Embryonic facial prominence (tissue), 1 donor: ENCODE measurements around the gene HMBS.

Source experiments
- DNase-seq: peaks from one replicate; pipeline ENCODE4 v3.0.0-alpha.2; 2016; ENCODE audit errors: extremely low spot score

The HMBS gene

DNA sequence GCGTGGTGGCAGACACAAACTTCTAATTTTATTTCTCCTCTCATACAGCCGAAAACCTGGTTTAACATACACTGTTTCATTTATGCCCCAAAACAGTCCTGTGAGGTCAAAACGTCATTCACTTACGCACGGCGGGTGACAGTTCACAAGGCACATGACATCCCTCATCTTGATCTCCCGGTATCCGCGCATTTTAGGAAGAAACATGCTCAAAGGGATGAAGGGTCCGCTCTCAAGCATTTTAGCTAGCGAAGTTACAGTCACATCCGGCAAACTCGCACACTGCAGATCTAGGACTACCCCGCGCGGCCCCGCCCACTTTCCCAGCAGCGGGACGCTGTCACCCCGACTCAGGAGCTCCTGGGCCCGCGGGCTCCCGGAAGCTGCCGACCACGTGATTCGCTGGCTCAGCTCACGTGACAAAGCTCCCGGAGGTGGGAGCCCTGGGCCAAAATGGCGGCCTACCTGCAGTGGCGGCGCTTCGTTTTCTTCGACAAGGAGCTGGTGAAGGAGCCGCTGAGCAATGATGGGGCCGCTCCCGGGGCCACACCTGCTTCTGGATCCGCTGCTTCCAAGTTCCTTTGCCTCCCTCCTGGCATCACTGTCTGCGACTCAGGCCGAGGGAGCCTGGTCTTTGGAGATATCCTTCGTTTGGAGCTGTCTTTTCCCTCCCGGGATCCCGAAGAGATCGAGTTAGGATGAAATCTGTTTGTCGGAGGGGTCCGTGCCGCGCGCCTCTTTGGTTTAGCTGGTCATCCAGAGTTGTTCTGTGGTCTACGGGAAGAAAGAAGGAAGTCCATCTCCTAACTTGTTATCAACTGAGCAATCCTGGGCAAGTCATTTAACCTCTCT, 17.1 kb upstream of the HMBS start, which contains the start of gene VPS11:
Gene VPS11, plus strand, starts transcription at position 448 of the 852 bp plus-strand sequence. Its CDS starts 6 bp downstream, at position 454.
- DNase-seq = peak; percentile 94

DNA sequence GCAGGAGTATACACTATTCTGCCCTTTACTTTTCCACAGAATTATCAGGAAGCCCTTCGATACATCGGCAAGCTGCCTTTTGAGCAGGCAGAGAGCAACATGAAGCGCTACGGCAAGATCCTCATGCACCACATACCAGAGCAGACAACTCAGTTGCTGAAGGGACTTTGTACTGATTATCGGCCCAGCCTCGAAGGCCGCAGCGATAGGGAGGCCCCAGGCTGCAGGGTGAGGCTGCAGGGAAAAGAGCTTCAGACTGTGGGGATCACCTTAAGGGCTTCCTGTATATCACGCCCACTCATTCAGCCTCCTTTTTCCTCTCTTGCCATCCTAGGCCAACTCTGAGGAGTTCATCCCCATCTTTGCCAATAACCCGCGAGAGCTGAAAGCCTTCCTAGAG, 6.8 kb upstream of the HMBS start:
- DNase-seq = no peak

DNA sequence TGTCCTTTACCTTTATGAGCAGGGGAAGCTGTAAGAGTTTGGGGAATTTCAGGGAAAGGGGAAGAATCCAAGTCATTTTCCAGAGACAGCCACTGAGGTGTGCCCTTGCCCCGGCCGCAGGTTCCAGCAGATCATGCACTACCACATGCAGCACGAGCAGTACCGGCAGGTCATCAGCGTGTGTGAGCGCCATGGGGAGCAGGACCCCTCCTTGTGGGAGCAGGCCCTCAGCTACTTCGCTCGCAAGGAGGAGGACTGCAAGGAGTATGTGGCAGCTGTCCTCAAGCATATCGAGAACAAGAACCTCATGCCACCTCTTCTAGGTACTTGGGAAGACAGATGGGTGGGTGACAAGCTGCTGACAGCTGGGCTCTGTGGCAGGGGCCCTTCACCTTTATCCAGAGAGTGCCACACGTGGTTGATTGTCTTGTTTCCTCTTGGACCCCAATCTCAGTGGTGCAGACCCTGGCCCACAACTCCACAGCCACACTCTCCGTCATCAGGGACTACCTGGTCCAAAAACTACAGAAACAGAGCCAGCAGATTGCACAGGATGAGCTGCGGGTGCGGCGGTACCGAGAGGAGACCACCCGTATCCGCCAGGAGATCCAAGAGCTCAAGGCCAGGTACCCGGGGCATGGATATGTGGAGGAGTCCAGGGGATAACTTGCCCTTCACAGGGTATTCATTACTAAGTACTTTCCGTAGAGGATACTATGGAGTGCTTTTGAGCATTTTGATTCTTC, 5.8 kb upstream of the HMBS start:
- no peak for DNase-seq

DNA sequence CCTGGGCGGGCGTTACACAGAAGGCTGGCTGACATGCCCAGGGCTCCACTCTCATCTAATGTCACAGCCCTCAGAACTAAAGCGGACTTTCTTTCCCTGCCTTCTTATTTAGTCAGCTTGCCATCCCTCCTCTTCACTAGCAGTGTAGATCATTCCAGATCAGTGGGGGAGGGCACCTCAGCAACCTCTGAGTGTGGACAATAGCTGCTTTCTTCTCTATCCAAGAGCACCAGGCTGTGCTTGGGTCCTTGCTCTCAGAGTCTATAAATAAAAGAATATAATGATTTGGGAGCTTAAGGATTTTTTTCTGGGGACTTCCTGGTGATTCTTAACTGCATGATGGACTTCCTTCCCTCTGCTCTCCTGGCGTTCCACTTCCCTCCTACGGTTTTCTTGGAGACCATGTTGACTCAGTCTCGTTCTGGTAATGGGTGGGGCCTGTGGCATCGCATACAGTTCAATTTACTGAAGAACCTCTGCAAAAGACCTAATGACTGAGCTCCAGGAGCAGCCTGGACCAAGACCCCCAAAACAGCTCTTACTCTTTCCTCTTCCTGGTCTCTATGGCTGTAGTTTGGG, 2.9 kb upstream of the HMBS start:
- no peak for DNase-seq

DNA sequence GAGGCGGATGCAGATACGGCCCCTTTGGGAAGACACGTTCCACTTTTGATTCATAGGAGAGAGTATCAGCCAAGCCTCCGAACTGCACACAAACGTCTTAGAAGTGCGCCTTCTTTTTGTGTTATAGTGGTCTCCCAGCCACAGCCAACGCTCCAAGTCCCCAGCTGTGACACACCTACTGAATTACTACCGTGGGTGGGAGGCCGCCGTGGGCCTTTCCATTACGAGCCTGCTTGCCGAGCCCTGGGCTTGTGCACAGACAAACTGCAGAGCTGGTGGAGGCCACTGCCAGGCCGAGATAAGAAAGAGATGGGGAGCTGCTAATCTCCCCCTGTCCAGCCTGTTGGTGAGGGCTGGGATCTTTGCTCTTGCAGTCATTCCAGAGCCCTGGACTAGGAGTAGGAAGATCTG, 761 bp downstream of the HMBS start:
- DNase-seq = no peak

DNA sequence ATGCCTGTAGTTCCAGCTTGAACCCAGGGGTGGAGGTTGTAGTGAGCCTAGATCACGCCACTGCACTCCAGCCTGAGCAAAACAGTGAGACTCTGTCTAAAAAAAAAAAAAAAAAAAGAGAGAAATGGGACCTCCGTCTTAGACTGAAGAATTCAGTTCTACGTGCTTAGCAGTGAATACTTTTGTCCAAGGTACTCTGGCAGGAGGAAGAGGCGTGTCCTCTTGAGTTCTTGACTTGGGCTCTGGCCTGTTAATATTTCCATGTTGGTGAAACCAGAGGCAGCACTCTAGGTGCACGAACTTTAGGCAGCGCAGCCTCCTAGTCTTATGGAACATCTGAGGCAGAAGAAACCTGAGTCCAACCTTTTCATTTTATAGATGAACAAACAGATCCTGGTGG, 2.4 kb downstream of the HMBS start:
- DNase-seq = no peak

DNA sequence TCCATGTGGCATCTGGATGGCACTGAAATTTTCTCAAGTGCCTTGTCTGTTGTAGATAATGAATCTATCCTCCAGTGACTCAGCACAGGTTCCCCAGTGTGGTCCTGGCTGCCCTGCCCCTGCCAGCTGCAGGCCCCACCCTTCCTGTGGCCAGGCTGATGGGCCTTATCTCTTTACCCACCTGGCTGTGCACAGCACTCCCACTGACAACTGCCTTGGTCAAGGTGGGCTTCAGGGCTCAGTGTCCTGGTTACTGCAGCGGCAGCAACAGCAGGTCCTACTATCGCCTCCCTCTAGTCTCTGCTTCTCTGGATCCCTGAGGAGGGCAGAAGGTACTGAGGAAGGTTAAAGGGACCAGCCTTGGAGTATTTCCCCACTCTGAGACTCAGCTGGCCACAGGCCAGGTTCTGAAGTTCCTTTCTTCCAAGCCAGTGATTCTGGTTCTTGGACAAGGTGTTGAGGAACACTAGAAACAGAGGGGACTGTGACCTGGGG, 3.1 kb downstream of the HMBS start:
- no peak for DNase-seq

DNA sequence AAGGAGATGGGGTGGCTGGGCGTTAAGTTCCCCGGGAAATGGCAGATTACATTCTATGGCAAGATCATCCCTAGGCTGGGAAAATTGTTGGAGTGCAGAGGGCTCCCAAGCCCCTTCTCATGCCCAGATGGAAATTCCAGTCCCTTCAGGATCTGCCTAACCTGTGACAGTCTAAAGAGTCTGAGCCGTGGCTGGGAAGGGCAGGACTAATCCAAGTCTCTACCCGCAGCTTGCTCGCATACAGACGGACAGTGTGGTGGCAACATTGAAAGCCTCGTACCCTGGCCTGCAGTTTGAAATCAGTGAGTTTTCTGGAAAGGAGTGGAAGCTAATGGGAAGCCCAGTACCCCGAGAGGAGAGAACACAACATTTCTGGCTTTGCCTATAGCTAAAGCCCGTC, 3.7 kb downstream of the HMBS start:
- DNase-seq = no peak

DNA sequence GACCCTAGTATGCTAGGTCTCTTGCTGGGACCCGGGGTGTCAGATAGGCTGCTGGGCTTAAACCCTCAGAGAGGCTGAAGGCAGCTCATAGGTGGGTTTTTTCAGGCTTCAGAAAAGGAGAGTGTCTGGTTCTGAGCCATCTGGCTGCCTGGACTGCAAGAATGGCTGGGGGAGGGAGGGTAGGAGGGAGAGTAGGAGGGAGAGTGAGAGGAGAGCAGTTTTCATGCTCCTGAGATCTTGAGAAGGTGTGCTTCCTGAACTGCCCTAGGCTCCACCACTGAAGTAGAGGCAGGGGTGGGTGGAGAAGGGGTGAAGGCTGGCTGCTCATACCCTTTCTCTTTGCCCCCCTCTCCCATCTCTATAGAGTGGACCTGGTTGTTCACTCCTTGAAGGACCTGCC, 4.6 kb downstream of the HMBS start:
- no peak for DNase-seq

DNA sequence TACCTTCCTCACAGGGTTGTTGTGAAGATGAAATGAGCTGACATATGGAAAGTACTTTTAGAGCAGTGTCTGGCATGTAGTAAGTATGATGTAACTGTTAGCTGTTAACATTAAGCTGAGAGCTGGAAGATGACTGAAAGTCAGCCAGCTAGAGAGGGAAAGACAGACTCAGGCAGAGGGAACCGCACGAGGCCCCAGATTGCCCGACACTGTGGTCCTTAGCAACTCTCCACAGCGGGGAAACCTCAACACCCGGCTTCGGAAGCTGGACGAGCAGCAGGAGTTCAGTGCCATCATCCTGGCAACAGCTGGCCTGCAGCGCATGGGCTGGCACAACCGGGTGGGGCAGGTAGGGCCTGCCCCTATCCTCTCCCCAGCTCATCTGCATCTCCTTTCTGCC, 6.5 kb downstream of the HMBS start:
- DNase-seq = no peak

DNA sequence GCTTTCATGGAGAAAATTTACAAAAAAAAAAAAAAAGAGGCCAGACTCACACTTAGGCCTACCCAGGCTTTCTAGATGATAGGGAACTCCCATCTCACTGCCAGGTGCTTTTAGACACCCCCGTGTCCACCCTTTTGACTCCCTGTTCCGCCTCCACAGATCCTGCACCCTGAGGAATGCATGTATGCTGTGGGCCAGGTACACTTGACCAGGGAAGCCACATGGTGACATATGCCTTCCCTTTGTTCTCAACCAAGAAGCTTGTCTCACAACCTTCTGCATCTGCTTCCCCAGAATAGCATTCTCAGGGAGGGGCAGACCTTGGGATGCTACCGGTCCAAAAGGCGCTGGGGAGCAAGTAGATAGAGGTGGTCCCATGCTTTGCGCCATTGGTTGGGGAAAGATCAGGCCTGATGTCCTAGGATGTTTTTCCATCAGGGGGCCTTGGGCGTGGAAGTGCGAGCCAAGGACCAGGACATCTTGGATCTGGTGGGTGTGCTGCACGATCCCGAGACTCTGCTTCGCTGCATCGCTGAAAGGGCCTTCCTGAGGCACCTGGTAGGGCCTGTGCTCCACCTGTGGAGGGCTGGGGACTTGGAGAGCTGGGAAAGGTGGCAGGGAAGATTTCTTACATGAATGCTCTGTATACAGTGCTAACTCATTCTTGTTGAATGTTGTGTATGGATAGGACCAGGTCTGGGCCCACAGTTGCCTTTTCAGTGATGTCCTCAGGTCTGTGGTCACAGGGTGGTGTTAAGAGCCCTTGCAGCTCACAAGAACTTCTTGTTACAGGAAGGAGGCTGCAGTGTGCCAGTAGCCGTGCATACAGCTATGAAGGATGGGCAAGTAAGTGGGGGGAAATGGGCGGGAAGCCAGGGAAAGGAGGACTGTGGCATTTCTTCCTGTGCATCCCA, 7.5 kb downstream of the HMBS start:
- no peak for DNase-seq

DNA sequence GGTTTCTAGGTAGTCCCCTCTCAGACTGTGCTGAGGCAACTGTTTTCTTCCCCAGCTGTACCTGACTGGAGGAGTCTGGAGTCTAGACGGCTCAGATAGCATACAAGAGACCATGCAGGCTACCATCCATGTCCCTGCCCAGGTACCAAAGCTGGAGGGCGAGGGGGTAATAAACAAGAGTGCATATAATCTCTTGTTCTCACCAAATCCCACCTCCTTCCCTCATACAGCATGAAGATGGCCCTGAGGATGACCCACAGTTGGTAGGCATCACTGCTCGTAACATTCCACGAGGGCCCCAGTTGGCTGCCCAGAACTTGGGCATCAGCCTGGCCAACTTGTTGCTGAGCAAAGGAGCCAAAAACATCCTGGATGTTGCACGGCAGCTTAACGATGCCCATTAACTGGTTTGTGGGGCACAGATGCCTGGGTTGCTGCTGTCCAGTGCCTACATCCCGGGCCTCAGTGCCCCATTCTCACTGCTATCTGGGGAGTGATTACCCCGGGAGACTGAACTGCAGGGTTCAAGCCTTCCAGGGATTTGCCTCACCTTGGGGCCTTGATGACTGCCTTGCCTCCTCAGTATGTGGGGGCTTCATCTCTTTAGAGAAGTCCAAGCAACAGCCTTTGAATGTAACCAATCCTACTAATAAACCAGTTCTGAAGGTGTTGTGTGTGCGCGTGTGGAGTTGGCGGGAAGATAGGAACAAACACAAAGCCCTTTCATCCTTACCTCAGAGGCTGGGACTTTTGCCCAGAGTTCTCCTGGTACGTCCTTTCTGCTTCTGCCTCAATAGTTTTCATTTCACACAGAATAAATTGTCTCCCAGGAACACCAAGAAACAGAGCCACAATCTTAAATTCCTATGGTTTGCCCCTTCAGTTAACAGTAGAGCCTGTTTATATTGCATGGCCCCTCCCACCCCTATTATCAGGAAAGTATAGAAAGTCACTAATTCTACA, 8.5 kb downstream of the HMBS start:
- no peak for DNase-seq

DNA sequence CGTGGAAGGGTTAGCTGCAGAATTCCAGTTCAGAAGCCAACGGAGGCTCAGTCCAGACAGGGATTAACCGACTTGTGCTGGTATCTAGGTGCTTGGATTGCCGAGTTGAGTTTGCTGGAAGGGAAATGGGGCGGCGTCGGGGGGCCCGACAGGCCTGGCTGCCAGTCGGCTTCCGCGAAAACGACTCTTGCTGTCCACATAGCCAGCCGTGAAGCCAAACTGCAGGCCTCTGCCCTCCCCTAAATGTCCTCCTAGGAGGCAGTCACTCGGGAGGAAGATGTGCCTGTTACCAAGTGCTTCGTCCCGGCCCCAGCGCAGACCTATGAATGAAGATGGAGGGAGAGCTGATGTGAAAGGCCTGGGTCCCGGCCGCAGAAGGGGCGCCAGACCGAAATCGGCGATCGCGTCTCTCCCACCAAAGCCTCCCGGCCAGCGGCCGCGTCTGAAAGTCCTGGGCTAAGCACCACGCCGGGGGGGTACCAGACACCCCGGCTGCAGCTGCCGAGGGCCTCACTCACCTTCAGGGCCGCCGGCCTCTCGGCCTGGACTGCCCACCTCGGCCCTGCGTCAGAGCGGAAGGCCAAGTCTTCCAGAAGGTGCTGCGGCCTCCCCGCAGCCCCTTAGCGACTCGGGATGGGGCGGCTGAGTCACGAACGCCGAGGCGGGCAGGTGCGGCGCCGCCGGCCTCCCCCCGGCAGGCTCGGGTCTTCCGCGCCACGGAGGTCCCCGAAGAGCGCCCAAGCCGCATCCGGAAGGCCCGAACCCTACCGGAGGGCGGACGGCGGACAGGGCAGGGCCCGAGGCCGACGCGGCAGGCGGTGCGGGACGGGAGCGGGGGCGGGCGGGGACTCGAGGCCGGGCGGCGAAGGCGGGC, 9.5 kb downstream of the HMBS start:
- DNase-seq = no peak

DNA sequence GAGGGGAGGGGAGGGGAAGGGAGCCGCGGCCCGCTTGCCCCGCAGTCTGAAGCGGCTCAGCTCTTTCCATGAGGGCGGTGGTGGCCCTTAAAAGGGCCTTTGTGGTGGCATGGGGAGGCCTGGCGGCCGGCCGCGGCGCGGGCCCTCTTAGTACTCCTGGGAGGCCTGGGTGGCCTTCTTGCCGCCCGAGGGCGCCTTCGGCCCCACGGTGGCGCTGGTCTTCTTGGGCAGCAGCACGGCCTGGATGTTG, 10.1 kb downstream of the HMBS start:
- DNase-seq = no peak

DNA sequence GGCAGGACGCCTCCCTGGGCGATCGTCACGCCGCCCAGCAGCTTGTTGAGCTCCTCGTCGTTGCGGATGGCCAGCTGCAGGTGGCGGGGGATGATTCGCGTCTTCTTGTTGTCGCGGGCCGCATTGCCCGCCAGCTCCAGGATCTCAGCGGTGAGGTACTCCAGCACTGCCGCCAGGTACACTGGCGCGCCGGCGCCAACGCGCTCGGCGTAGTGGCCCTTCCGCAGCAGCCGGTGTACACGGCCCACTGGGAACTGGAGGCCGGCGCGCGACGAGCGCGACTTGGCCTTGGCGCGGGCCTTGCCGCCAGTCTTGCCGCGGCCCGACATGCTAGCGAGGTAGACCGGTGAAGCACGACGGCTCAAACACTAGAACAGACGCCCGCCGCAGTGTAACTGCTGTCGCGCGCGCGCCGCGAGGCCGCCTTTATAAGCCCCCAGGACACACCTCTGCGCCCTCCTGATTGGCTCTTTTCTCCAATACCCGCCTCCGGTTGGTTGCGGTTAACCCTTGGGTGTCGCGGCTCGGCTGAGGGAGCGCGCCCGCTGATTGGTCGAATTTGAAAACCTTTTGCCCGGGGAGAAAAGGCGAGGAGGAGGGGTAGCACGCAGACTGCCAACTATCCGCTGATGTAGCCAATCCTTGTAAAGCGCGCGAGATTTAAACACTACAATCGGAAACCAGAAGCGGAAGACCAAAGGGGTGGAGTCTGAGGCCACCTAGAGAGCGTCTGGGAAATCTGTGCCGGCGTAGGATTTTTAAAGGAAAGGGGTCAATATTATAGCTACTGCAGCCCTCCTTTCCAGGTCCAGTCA, 10.6 kb downstream of the HMBS start:
- peak; percentile 99 for DNase-seq

DNA sequence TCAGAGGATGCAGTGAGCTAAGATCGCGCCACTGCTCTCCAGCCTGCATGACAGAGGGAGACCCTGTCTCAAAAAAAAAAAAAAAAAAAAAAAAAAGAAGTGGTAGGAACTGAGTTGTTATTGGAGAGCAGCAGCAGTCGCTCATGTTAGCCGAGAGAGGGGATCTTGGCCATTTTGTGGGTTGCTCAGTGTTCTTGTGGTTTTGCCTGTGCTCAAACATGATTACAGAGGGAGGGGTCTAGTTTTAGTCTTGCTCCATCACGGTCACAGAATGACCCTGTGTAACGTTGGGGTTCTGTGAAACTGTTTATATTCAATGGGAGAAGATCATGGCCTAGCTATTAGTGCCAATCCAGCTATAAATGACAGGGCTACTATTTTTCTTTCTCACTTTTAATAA, 15.0 kb downstream of the HMBS start:
- DNase-seq = no peak

DNA sequence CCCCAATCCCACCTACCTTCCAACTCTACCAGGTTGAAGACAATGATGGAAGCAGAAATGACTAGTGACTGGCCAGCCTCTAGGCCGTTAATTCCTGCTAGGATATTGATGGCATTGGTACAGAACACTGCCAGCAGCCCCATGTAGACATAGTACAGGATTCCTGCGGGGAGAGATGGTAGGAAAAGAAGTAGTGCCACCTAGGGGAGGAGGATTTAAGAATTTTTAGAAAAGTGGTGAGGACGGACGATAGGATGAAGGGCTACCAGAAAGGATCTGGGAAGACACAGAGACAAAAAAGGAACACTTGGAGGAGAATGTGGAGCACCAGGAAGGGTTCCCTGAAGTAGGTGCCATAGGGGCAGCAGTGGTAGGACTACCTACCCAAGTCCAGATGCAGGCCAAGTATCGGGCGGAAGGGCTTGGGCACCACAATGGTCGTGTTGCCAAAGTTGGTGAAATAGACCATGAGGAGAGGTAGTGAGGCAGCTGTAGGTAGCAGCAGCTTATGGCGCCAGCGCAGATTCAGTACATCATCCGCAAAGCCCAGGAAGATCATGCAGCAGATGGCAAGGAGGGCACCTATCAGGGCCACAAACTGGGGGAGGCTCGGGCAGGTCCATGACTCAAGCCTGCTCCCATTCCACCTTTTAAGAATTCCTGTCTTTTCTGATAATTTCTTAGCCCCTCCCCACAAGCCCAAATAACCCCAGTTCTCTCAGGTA, 15.7 kb downstream of the HMBS start:
- no peak for DNase-seq
